SK-N-SH treated with all-trans-retinoic acid at 6 μM for 48 hours (cell line): ENCODE measurements around the gene CDK5RAP3.

Experiments
- ATAC-seq: fragments of 200-7000 bp; cut with Tn5 transposase; 3 replicates; pipeline ENCODE4 v1.9.1; 2020; ENCODE audit warnings: mild to moderate bottlenecking, moderate library complexity
- BACH2 ChIP-seq: fragments of 250-450 bp; sonication (Bioruptor Pico); IDR thresholded peaks from 2 replicates; pipeline ENCODE4 v1.9.0; 2021; ENCODE audit warnings: mild to moderate bottlenecking, borderline replicate concordance
- CREB5 ChIP-seq: fragments of 250-450 bp; sonication (Bioruptor Pico); IDR thresholded peaks from 2 replicates; pipeline ENCODE4 v1.5.1; 2020; ENCODE audit warnings: low read depth, mild to moderate bottlenecking, moderate library complexity
- CSDC2 ChIP-seq: fragments of 250-450 bp; sonication (Bioruptor Pico); IDR thresholded peaks from 2 replicates; pipeline ENCODE4 v1.5.0; 2020; ENCODE audit warnings: mild to moderate bottlenecking, moderate library complexity
- CSRNP3 ChIP-seq: fragments of 250-450 bp; sonication (Bioruptor Pico); IDR thresholded peaks from 2 replicates; pipeline ENCODE4 v1.5.1; 2021; ENCODE audit warnings: mild to moderate bottlenecking, moderate library complexity
- ESRRG ChIP-seq: fragments of 250-450 bp; sonication (Bioruptor Pico); IDR thresholded peaks from 2 replicates; pipeline ENCODE4 v1.6.1; 2021; ENCODE audit warnings: mild to moderate bottlenecking
- ISL1 ChIP-seq: fragments of 250-450 bp; sonication (Bioruptor Pico); IDR thresholded peaks from 2 replicates; pipeline ENCODE4 v2.1.2; 2022; ENCODE audit warnings: mild to moderate bottlenecking, moderate library complexity
- OSR1 ChIP-seq: fragments of 250-450 bp; sonication (Bioruptor Pico); IDR thresholded peaks from 2 replicates; pipeline ENCODE4 v1.8.0; 2022; ENCODE audit warnings: moderate library complexity, mild to moderate bottlenecking, inconsistent platforms
- PATZ1 ChIP-seq: fragments of 250-450 bp; sonication (Bioruptor Pico); IDR thresholded peaks from 2 replicates; pipeline ENCODE4 v1.8.0; 2020; ENCODE audit warnings: mild to moderate bottlenecking, moderate library complexity, borderline replicate concordance
- POU6F1 ChIP-seq: fragments of 250-450 bp; sonication (Bioruptor Pico); IDR thresholded peaks from 2 replicates; pipeline ENCODE4 v1.8.0; 2021; ENCODE audit warnings: low read depth, mild to moderate bottlenecking, moderate library complexity, borderline replicate concordance
- PPARA ChIP-seq: fragments of 250-450 bp; sonication (Bioruptor Pico); IDR thresholded peaks from 2 replicates; pipeline ENCODE4 v1.5.0; 2020; ENCODE audit warnings: mild to moderate bottlenecking, borderline replicate concordance
- RARB ChIP-seq: fragments of 250-450 bp; sonication (Bioruptor Pico); IDR thresholded peaks from 2 replicates; pipeline ENCODE4 v1.8.0; 2021; ENCODE audit warnings: mild to moderate bottlenecking, moderate library complexity
- SNAI2 ChIP-seq: fragments of 250-450 bp; sonication (Bioruptor Pico); IDR thresholded peaks from 2 replicates; pipeline ENCODE4 v1.5.0; 2020; ENCODE audit warnings: mild to moderate bottlenecking, moderate library complexity
- TCF4 ChIP-seq: fragments of 250-450 bp; sonication (Bioruptor Pico); IDR thresholded peaks from 2 replicates; pipeline ENCODE4 v1.8.0; 2021; ENCODE audit warnings: mild to moderate bottlenecking, moderate library complexity, borderline replicate concordance
- TOX ChIP-seq: fragments of 250-450 bp; sonication (Bioruptor Pico); IDR thresholded peaks from 2 replicates; pipeline ENCODE4 v1.8.0; 2021; ENCODE audit warnings: mild to moderate bottlenecking, moderate library complexity, borderline replicate concordance
- TSHZ2 ChIP-seq: fragments of 250-450 bp; sonication (Bioruptor Pico); IDR thresholded peaks from 2 replicates; pipeline ENCODE4 v1.5.0; 2020; ENCODE audit warnings: mild to moderate bottlenecking, moderate library complexity
- ZC3H10 ChIP-seq: fragments of 250-450 bp; sonication (Bioruptor Pico); IDR thresholded peaks from 2 replicates; pipeline ENCODE4 v1.5.1; 2021; ENCODE audit warnings: mild to moderate bottlenecking, moderate library complexity
- ZFP3 ChIP-seq: fragments of 250-450 bp; sonication (Bioruptor Pico); IDR thresholded peaks from 2 replicates; pipeline ENCODE4 v1.5.0; 2020; ENCODE audit warnings: mild to moderate bottlenecking, moderate library complexity
- ZFP30 ChIP-seq: fragments of 450-650 bp; formaldehyde crosslinking; IDR thresholded peaks from 2 replicates; pipeline ENCODE4 v1.5.0; 2022; ENCODE audit warnings: mild to moderate bottlenecking, moderate library complexity
- ZNF70 ChIP-seq: fragments of 450-650 bp; formaldehyde crosslinking; IDR thresholded peaks from 2 replicates; pipeline ENCODE4 v1.5.0; 2020; ENCODE audit warnings: mild to moderate bottlenecking, moderate library complexity
- ZNF8 ChIP-seq: fragments of 450-650 bp; formaldehyde crosslinking; IDR thresholded peaks from 2 replicates; pipeline ENCODE4 v1.5.0; 2020; ENCODE audit warnings: mild to moderate bottlenecking, moderate library complexity

The CDK5RAP3 gene

GRCh38 chr17:47945080-47945479 is 25.8 kb upstream of the CDK5RAP3 start:
- no peak for ATAC-seq
- TF ChIP-seq ISL1, result no peak
- TF ChIP-seq CSRNP3, result no peak
- no peak for TF ChIP-seq OSR1 (CRISPR knock-in tag)
- no peak for TF ChIP-seq CREB5 (CRISPR knock-in tag)
- no peak for TF ChIP-seq POU6F1
- TF ChIP-seq ZNF8 (CRISPR knock-in tag), result no peak
- no peak for TF ChIP-seq ZC3H10 (CRISPR knock-in tag)
- no peak for TF ChIP-seq BACH2 (CRISPR knock-in tag)
- TF ChIP-seq TSHZ2, result no peak
- TF ChIP-seq CSDC2 (CRISPR knock-in tag), result no peak
- no peak for TF ChIP-seq ZFP30 (CRISPR knock-in tag)
- no peak for TF ChIP-seq SNAI2 (CRISPR knock-in tag)
- TF ChIP-seq TOX (CRISPR knock-in tag), result no peak
- no peak for TF ChIP-seq TCF4 (CRISPR knock-in tag)
- no peak for TF ChIP-seq ZFP3
- no peak for TF ChIP-seq ZNF70
- no peak for TF ChIP-seq PATZ1 (CRISPR knock-in tag)
- no peak for TF ChIP-seq RARB (CRISPR knock-in tag)
- no peak for TF ChIP-seq ESRRG (CRISPR knock-in tag)
- TF ChIP-seq, all 23 proteins: peak for 0

GRCh38 chr17:47945529-47946508 is 25.1 kb upstream of the CDK5RAP3 start:
- TF ChIP-seq PATZ1 (CRISPR knock-in tag), result no peak
- no peak for TF ChIP-seq ZFP30 (CRISPR knock-in tag)
- TF ChIP-seq PPARA (CRISPR knock-in tag), result no peak
- TF ChIP-seq TOX (CRISPR knock-in tag), result no peak
- TF ChIP-seq TSHZ2, result no peak
- no peak for TF ChIP-seq BACH2 (CRISPR knock-in tag)
- no peak for TF ChIP-seq CSDC2 (CRISPR knock-in tag)
- TF ChIP-seq ISL1, result no peak
- TF ChIP-seq CREB5 (CRISPR knock-in tag), result no peak
- TF ChIP-seq OSR1 (CRISPR knock-in tag), result no peak

More at GRCh38 chr17:47945529-47946508, 25.1 kb upstream of the CDK5RAP3 start:
- ATAC-seq, result no peak
